Tibial artery (tissue), 4 donors: Measurements from ENCODE around the gene BLNK.

Experiments used
- DNase-seq, 2 donors: peaks; one replicate each; pipeline ENCODE4 v3.0.0-alpha.2; 2019
- H3K27ac ChIP-seq, 2 donors: fragments of 200-600 bp; sonication (generic) in 1 of 2; 1 replicate in 1 of 2; 2 replicates in 1 of 2; pipeline ENCODE4 v1.5.1; 2018 to 2019; ENCODE audit warnings: mild to moderate bottlenecking in 1 of 2
- H3K27me3 ChIP-seq, 2 donors: fragments of 200-600 bp; sonication (generic) in 1 of 2; one replicate each; pipeline versions ENCODE4 v1.5.1 to v1.6.0; 2016 to 2019
- H3K36me3 ChIP-seq, 3 donors: fragments of 200-600 bp; sonication (generic) in 2 of 3; one replicate each; pipeline ENCODE4 v1.5.1; 2016 to 2019; ENCODE audit warnings: mild to moderate bottlenecking in 2 of 3
- H3K4me1 ChIP-seq, 4 donors: fragments of 200-600 bp; sonication (generic) in 2 of 4; 1 replicate in 3 of 4; 2 replicates in 1 of 4; pipeline ENCODE4 v1.5.1; 2016 to 2019
- H3K4me3 ChIP-seq, 2 donors: fragments of 200-600 bp; sonication (generic) in 1 of 2; 1 replicate in 1 of 2; 2 replicates in 1 of 2; pipeline ENCODE4 v1.5.1; 2018 to 2019; ENCODE audit warnings: mild to moderate bottlenecking in 2 of 2
- H3K9me3 ChIP-seq, 3 donors: fragments of 200-600 bp; sonication (generic) in 1 of 3; one replicate each; pipeline ENCODE4 v1.5.1; 2016 to 2019
- intact Hi-C: fragments of 100-400 bp; cut with DNase I; formaldehyde crosslinking; loops from one replicate; pipeline ENCODE4 v1.15.0; 2023; ENCODE audit warnings: low total_unique reads
- TF ChIP-seq, protein P1 (sequence below), 2 experiments: fragments of 200-600 bp in 1 of 2; fragments of 450-650 bp in 1 of 2; IDR thresholded peaks; one replicate each; pipeline ENCODE4 v1.5.1; 2017 to 2019; ENCODE audit warnings: antibody characterized with exemption in 2 of 2, mild to moderate bottlenecking in 1 of 2, moderate library complexity in 1 of 2

The BLNK gene

DNA sequence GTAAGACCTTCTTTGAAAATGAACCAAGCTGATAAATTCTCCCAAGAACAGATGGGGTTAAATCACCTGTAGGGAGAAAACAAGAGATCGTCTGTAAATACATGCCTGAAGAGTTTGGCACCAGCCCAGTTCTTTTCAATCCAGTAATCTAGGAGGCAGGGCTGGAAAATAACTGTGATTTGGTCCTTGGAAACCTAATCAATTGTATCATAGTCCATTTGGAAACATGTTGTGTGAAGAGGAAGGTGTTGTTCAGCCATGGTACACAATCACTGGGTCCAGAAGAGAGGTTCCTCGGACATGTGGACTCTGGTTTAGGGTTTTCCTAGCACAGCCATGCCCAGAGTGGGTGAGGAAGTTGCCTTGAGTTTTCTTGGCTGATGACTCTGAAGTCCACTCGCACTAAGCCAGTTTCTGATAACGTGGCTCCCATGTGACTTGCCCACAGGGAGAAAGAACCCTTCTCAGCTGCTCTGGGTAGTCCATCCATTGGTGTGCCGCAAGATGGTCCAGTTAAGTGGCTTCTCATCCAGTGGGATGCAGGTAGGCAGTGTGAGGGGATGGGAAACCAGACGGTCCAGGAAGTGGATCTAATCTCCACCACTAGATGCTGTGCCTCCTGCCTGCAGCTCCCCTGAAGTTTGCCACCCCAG lies 5.1 kb downstream of the BLNK start:
- no peak overlapping the region for H3K27ac ChIP-seq
- no peaks in the 10 kb centered on the region for H3K9me3 ChIP-seq
- H3K36me3 ChIP-seq: no peaks in the 10 kb centered on the region
- no peaks in the 10 kb centered on the region for H3K27me3 ChIP-seq
- TF ChIP-seq, protein P1, sequence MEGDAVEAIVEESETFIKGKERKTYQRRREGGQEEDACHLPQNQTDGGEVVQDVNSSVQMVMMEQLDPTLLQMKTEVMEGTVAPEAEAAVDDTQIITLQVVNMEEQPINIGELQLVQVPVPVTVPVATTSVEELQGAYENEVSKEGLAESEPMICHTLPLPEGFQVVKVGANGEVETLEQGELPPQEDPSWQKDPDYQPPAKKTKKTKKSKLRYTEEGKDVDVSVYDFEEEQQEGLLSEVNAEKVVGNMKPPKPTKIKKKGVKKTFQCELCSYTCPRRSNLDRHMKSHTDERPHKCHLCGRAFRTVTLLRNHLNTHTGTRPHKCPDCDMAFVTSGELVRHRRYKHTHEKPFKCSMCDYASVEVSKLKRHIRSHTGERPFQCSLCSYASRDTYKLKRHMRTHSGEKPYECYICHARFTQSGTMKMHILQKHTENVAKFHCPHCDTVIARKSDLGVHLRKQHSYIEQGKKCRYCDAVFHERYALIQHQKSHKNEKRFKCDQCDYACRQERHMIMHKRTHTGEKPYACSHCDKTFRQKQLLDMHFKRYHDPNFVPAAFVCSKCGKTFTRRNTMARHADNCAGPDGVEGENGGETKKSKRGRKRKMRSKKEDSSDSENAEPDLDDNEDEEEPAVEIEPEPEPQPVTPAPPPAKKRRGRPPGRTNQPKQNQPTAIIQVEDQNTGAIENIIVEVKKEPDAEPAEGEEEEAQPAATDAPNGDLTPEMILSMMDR (IDR thresholded peaks at IDR 0.05): no peak
- H3K4me3 ChIP-seq: no peak overlapping the region
- DNase-seq: no peak
- H3K4me1 ChIP-seq: peaks cover 0 to 8% (median 7%) of the 10 kb centered on the region in 4 donors
- intact Hi-C loops: no loop called here

DNA sequence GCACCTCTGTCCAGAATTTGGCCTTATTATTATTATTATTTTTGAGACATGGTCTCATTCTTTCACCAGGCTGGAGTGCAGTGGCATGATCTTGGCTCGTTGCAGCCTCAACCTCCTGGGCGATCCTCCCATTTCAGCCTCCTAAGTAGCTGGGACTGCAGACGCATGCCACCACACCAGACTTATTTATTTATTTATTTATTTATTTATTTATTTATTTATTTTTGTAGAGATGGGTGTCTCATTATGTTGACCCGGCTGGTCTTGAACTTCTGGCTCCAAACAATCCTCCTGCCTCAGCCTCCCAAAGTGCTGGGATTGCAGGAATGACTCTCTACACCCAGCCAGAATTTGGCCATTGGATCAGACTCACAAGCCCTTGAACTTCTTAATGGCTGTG lies 6.4 kb downstream of the BLNK start:
- Histone ChIP-seq H3K27me3 (no peaks in the 10 kb centered on the region), H3K4me1 (peaks cover 0 to 4% (median 0%) of the 10 kb centered on the region in 4 donors), H3K9me3 (no peaks in the 10 kb centered on the region), H3K4me3 (no peak overlapping the region), H3K27ac (no peak overlapping the region), H3K36me3 (no peaks in the 10 kb centered on the region)
- no peak for DNase-seq
- intact Hi-C loops: no loop called here
- TF ChIP-seq, protein P1 (IDR thresholded peaks at IDR 0.05): no peak

DNA sequence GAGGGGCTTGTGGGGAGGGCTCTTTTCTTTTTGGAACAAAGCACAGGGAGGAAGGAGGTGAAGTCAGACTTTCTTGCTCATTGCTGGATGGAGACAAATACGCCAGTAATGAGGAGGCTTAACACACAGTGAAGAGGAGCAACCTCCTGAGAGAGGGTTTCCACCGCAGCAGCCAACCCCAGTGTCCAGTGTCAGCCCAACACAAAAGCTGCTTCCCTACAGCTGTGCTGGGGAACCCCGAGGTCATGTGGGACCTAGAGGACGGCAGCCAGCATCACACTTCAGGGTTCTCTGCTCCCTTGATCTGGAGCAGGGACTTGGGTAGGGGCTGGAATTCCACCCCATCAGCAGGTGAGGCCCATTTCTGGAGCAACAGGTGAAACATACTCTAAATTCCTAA lies 7.7 kb downstream of the BLNK start:
- no peak overlapping the region for H3K27ac ChIP-seq
- peaks cover 0 to 11% (median 0%) of the 10 kb centered on the region in 4 donors for H3K4me1 ChIP-seq
- no peaks in the 10 kb centered on the region for H3K27me3 ChIP-seq
- TF ChIP-seq, protein P1 (IDR thresholded peaks at IDR 0.05): no peak
- DNase-seq: no peak
- intact Hi-C loops: no loop called here
- no peaks in the 10 kb centered on the region for H3K9me3 ChIP-seq
- no peak overlapping the region for H3K4me3 ChIP-seq
- no peaks in the 10 kb centered on the region for H3K36me3 ChIP-seq

DNA sequence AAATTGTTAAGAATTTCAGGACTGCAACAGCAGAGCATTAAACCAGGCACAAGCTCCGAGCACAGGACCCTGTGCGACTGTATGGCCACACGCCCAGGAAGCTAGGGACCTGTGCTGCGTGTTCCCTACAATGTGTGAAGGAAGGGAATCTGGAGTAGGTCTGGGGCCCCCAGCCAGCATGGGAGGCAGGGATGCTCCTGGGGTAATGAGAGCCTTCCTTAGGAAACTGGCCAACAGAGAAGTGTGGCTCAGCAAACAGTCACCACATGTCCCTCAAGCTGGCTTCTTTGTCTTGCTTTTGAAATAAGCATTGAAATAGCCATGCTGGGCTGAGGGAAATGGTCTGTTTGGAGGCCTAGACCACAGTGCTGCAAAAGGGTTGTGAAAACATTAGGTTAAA lies 8.2 kb downstream of the BLNK start:
- no peak overlapping the region for H3K27ac ChIP-seq
- peaks cover 0 to 15% (median 0%) of the 10 kb centered on the region in 4 donors for H3K4me1 ChIP-seq
- H3K36me3 ChIP-seq: no peaks in the 10 kb centered on the region
- H3K9me3 ChIP-seq: no peaks in the 10 kb centered on the region
- TF ChIP-seq, protein P1 (IDR thresholded peaks at IDR 0.05): no peak
- intact Hi-C loops: no loop called here
- H3K4me3 ChIP-seq: no peak overlapping the region
- H3K27me3 ChIP-seq: no peaks in the 10 kb centered on the region
- DNase-seq: no peak

DNA sequence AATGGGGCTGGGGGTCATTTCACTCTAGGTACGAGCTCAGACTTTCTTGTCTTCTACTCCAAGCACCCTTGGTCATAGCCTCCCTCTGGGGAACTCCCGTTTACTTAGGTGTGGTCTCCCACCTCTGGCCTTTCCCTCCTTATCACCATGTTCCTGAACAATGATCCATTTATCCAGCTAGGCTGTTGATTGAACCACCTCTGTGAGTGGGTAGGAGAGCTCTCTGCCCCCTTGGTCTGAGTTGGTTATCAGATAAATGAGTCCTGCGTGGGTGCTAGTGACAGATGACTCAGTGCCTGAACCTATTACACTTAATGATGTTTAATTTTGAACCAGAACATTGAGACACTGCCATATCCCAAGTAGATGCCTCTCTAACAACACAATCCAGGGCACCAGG lies 9.4 kb downstream of the BLNK start:
- H3K27ac ChIP-seq: no peak overlapping the region
- no peaks in the 10 kb centered on the region for H3K36me3 ChIP-seq
- TF ChIP-seq, protein P1 (IDR thresholded peaks at IDR 0.05): no peak
- H3K4me3 ChIP-seq: no peak overlapping the region
- intact Hi-C loops: no loop called here
- no peaks in the 10 kb centered on the region for H3K9me3 ChIP-seq
- DNase-seq: no peak
- H3K27me3 ChIP-seq: no peaks in the 10 kb centered on the region
- H3K4me1 ChIP-seq: peaks cover 0 to 25% (median 7%) of the 10 kb centered on the region in 4 donors

DNA sequence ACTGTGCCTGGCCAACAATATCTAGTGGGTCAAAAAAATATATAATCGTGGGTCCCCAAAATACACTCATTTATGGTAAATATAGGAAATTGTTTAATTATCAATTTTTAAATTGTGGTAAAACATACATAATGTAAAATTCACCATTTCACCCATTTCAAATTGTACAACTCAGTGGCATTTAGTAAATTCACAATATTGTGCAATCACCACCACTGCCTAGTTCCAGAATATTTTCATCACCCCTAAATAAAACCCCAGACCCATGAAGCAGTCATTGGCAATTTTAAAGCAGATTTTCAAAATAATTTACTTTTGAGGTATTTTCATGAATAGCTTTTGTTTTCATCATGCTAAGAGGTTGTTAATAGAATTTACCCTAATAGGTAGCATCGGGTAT lies 10.2 kb downstream of the BLNK start:
- intact Hi-C loops: no loop called here
- Histone ChIP-seq H3K4me3 (no peak overlapping the region), H3K27me3 (no peaks in the 10 kb centered on the region), H3K4me1 (peaks cover 0 to 29% (median 7%) of the 10 kb centered on the region in 4 donors), H3K36me3 (no peaks in the 10 kb centered on the region), H3K27ac (no peak overlapping the region), H3K9me3 (no peaks in the 10 kb centered on the region)
- TF ChIP-seq, protein P1 (IDR thresholded peaks at IDR 0.05): no peak
- no peak for DNase-seq
